ENCODE measurements around the gene SOX18. TPM values are rescaled to one million over a fixed set of nuclear protein-coding genes. Genes with fewer than 3 reads are reported as not detected.
A peak's percentile ranks its signal among the peaks of the same experiment; 100 is the strongest.

The SOX18 gene
- total RNA-seq (2016; rRNA removed; fragmentation: Illumina TruSeq; extraction: Trizol): 1.3 and 1.9 TPM in 2 replicates
- total RNA-seq (2016; cell fraction: cytosol; rRNA removed; fragmentation: Illumina TruSeq; extraction: Trizol; ENCODE audit: low read depth): 1.1 and 1.6 TPM in 2 replicates
- total RNA-seq (2016; cell fraction: insoluble cytoplasmic fraction; rRNA removed; fragmentation: Illumina TruSeq; extraction: Trizol): 0.94 and 1.8 TPM in 2 replicates
- 2.7 and 3.0 TPM in 2 replicates for total RNA-seq (2016; cell fraction: membrane; rRNA removed; fragmentation: Illumina TruSeq; extraction: Trizol)
- total RNA-seq (2016; cell fraction: nucleus; rRNA removed; fragmentation: Illumina TruSeq; extraction: Trizol): 1.4 and 2.1 TPM in 2 replicates
- 1.6 and 2.0 TPM in 2 replicates for polyA plus RNA-seq (2011; rRNA removed)
- polyA plus RNA-seq (2011; cell fraction: cytosol; rRNA removed): 1.1 and 2.3 TPM in 2 replicates
- 8.4 and 10.3 TPM in 2 replicates for polyA plus RNA-seq (2011; cell fraction: nucleus; rRNA removed)
- polyA plus RNA-seq (2012): 2.4 and 3.1 TPM in 2 replicates
- 1.8 and 1.9 TPM in 2 replicates for polyA plus RNA-seq (2016; cell fraction: cytosol; fragmentation: Illumina TruSeq; extraction: Trizol; ENCODE audit: low read depth)
- polyA plus RNA-seq (2016; cell fraction: insoluble cytoplasmic fraction; fragmentation: Illumina TruSeq; extraction: Trizol; ENCODE audit: low read depth): 7.2 and 8.4 TPM in 2 replicates
- polyA plus RNA-seq (2016; cell fraction: membrane; fragmentation: Illumina TruSeq; extraction: Trizol; ENCODE audit: low read depth): 3.3 and 4.0 TPM in 2 replicates
- polyA plus RNA-seq (2016; cell fraction: nucleus; fragmentation: Illumina TruSeq; extraction: Trizol; ENCODE audit: insufficient read depth, low read depth): 9.0 and 10.0 TPM in 2 replicates
- 0.28 and 1.8 TPM in 2 replicates for polyA minus RNA-seq (2011; rRNA and poly(A)+ RNA removed; ENCODE audit: low replicate concordance)
- polyA minus RNA-seq (2011; cell fraction: cytosol; rRNA and poly(A)+ RNA removed): 1.9 and 4.0 TPM in 2 replicates
- polyA minus RNA-seq (2011; cell fraction: nucleus; rRNA and poly(A)+ RNA removed): 0.77 and 0.87 TPM in 2 replicates
- Bru-seq, nascent RNA: percentile 67 among the genes with signal in this experiment
- BruChase-seq, experiment 1, labeled RNA remaining after a 6-hour chase: percentile 74 among the genes with signal in this experiment
- BruChase-seq, experiment 2, labeled RNA remaining after a 2-hour chase: percentile 73 among the genes with signal in this experiment
- long read RNA-seq, experiment 1, partial matches to known transcripts: 6 of 7 reads
- long read RNA-seq, experiment 1, other reads (novel, unspliced or antisense): 0 of 7 reads
- long read RNA-seq, experiment 2, transcript SOX18-201 (2 exons, 1,864 nt): major isoform, 86 of 93 reads
- long read RNA-seq, experiment 2, partial matches to known transcripts: 0 of 93 reads
- long read RNA-seq, experiment 2, other reads (novel, unspliced or antisense): 7 of 93 reads

DNA sequence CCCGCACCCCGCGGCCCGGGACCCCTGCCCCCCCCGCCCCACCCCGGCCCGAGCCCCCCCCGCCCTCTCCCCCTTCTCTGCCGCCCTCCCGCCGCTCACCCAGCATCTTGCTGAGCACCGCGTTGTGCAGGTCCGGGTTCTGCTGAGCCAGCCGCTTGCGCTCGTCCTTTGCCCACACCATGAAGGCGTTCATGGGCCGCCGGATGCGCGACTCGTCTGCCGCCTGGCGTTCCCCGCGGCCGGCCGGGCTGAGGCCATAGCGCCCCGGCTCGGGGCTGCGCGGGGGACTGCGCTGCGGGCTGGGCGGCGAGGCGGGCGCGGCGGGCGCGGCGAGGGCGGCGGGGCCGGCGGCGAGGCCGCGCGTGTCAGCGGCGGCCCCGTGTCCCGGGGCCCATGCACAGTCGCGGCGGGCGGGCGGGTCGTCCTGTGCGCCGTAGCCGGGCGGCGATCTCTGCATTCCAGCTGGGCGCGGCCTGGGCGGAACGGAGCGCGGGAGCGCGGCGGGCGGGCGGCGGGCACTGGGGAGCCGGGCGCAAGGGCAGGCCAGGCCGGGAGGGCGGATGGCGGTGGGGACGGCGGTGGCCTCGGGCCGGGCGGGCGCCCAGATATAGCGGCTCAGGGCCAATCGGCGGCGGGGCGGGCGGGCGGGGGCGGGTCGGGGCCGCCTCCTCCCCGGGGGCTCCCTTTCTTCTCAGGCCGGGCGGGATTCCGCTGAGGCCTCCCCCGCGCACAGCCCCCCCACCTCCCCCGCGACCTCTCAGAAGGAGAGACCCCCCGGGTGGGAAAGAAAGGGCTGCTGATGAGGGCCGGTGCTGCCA is at the start of gene SOX18:
TSS of gene SOX18 (minus strand) at position 580 of the 818 bp plus-strand sequence. CDS start at position 457, 123 bp downstream.
- H3K4me3 ChIP-seq (replicated peaks in 1 of 3; ENCODE audit: insufficient read depth in 1 of 3, low read depth in 2 of 3, low read length in 3 of 3): peak within 1 kb of the TSS; percentile 65 to 88 (median 77)
- H3K27ac ChIP-seq (ENCODE audit: extremely low read length, insufficient read depth, low read length): peak within 1 kb of the TSS; percentile 68
- WGBS (ENCODE audit: low lambda C conversion rate): under 1% methylated on average over 38 of the region's 111 CpGs
- no peaks in the 10 kb centered on the region for H3K9me3 ChIP-seq (ENCODE audit: low read length)
- FAIRE-seq: no peak
- H3K27me3 ChIP-seq (ENCODE audit: control insufficient read depth in 1 of 2, insufficient read depth in 2 of 2, low read length in 2 of 2): no peaks in the 10 kb centered on the region; a peak in 1 of 5 replicates
- intact Hi-C loops (cut with micrococcal nuclease; ENCODE audit: unreplicated experiment) (no loop called here), in situ Hi-C loops (cut with HindIII; ENCODE audit: extremely low pct_ligation_motif_present, low pct_unique_long_range_greater_than_20kb) (no loop called here)
- H4K20me1 ChIP-seq (ENCODE audit: insufficient read depth, low read length): no peaks in the 10 kb centered on the region
- H2AFZ ChIP-seq (ENCODE audit: low read length): no peak within 1 kb of the TSS
- no peaks in the 10 kb centered on the region for H3K36me3 ChIP-seq (replicated peaks in 1 of 2; ENCODE audit: control insufficient read depth in 1 of 2, insufficient read depth in 2 of 2, low read length in 2 of 2)
- H3K79me2 ChIP-seq (ENCODE audit: insufficient read depth, low read length): peaks cover 4% of the 10 kb centered on the region
- peaks cover 69% of the 10 kb centered on the region for H3K4me1 ChIP-seq (ENCODE audit: insufficient read depth, low read length)
- POLR2A ChIA-PET: interaction anchor here (1.6 to 9.4 kb wide), 3 partner anchors 9 to 69 kb away, joined by 13 to 252 read pairs (median 15); partner anchors contain the start of genes C20orf204, PRPF6 and SAMD10
- H3K9ac ChIP-seq (ENCODE audit: insufficient read depth, low read depth, low read length): peak within 1 kb of the TSS; percentile 79
- DNase-seq (ENCODE audit: low spot score): no peak
- peak; percentile 10 for ATAC-seq
- BruUV-seq (replicated peaks): TSS peak; percentile 71
- CTCF ChIA-PET (ENCODE audit: low intra/inter-chr PET ratio, low total read pairs): no interaction called here
- peak within 1 kb of the TSS; percentile 98 for H3K4me2 ChIP-seq (ENCODE audit: low read depth, low read length)
- TF ChIP-seq TCF7L2 (IDR thresholded peaks at IDR 0.05; ENCODE audit: low read depth, low read length) (no peak), PAX8 (CRISPR knock-in tag; IDR thresholded peaks at IDR 0.05; ENCODE audit: borderline replicate concordance) (0 out of 2 replicates have a peak, but pooled peaks have one; percentile 68), SKI (IDR thresholded peaks at IDR 0.05; ENCODE audit: partially characterized antibody) (peak; percentile 7), MYC (CRISPR knock-in tag; IDR thresholded peaks at IDR 0.05; ENCODE audit: borderline replicate concordance) (0 out of 2 replicates have a peak, but pooled peaks have one; percentile 8), ZBTB25 (CRISPR knock-in tag; IDR thresholded peaks at IDR 0.05) (0 out of 2 replicates have a peak, but pooled peaks have one; percentile 8), HIC2 (CRISPR knock-in tag; IDR thresholded peaks at IDR 0.05; ENCODE audit: low read depth) (0 out of 2 replicates have a peak, but pooled peaks have one; percentile 9), CENPT (CRISPR knock-in tag; IDR thresholded peaks at IDR 0.05; ENCODE audit: low read depth) (0 out of 2 replicates have a peak, but pooled peaks have one; percentile 45), HNF4G (IDR thresholded peaks at IDR 0.05; ENCODE audit: borderline replicate concordance, low read depth, low read length) (no peak), HNF4G (CRISPR knock-in tag; IDR thresholded peaks at IDR 0.05; ENCODE audit: borderline replicate concordance, low read depth) (no peak), EEA1 (CRISPR knock-in tag; IDR thresholded peaks at IDR 0.05; ENCODE audit: borderline replicate concordance) (0 out of 2 replicates have a peak, but pooled peaks have one; percentile 13), ZNF777 (CRISPR knock-in tag; IDR thresholded peaks at IDR 0.05) (peak; percentile 32; the same call in 1 of the 2 replicates), ZNF558 (CRISPR knock-in tag; IDR thresholded peaks at IDR 0.05; ENCODE audit: borderline replicate concordance) (peak; percentile 59; the same call in 1 of the 2 replicates), GABPB1 (CRISPR knock-in tag; IDR thresholded peaks at IDR 0.05) (peak; percentile 42; the same call in 1 of the 2 replicates), HOXA3 (CRISPR knock-in tag; IDR thresholded peaks at IDR 0.05) (peak; percentile 48), ZNF329 (CRISPR knock-in tag; IDR thresholded peaks at IDR 0.05; ENCODE audit: low read depth) (0 out of 2 replicates have a peak, but pooled peaks have one; percentile 54)

All from HepG2 (cell line).